Right renal pelvis (tissue), 4 donors: ENCODE data around the gene FAM131B. TPM values are rescaled to one million over a fixed set of nuclear protein-coding genes. Genes with fewer than 3 reads are reported as not detected.

Source experiments
- DNase-seq, 4 donors: peaks; one replicate each; pipeline ENCODE4 v3.0.0-alpha.2; 2013; ENCODE audit warnings: low read depth in 4 of 4, low spot score in 3 of 4, missing footprints in 1 of 4
- polyA plus RNA-seq, 4 donors: library from polyadenylated mRNA; unstranded; fragments of 120-200 nt; gene quantifications; one replicate each; pipeline ENCODE4 v1.2.1, GENCODE V29; 2013; ENCODE audit not compliant: insufficient read length in 4 of 4

FAM131B gene
- polyA plus RNA-seq, 4 donors, result 2.1 to 3.0 (median 2.5) TPM

DNA sequence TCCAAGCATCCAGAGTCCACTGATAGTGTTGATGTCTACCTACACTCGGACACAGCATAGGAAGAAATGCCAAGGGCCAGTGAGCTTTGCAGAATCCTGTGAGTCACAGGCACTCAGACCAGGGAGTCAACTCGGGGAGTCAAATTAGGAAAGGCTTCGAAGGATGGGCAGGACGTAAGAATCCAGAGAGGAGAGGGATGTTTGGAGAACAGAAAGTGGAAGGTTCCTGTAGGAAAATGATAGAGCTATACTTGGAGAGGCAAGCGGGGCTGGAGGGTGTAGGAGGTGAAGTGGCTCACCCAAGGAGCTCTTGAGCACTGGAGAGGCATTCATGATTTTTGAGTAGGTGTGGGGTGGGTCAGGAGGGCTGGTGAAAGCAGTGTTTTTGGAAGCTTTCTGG lies 21.6 kb upstream of the FAM131B start:
- no peak for DNase-seq

DNA sequence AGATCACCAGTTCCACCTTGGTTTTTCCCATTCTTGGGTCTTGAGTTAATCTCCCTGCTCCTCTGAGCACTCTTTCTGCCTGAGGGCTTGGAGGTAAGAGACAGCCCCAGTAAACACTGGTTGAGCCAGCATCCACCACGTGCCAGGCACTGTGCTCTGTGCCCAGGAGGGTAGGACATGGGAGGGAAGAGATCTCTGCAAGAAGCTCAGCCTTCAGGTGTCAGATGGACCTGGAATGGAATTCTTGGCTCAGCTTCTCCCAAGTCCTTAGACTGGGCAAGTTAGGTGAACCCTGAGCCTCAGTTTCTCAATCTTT lies 21.1 kb upstream of the FAM131B start:
- DNase-seq, result no peak

DNA sequence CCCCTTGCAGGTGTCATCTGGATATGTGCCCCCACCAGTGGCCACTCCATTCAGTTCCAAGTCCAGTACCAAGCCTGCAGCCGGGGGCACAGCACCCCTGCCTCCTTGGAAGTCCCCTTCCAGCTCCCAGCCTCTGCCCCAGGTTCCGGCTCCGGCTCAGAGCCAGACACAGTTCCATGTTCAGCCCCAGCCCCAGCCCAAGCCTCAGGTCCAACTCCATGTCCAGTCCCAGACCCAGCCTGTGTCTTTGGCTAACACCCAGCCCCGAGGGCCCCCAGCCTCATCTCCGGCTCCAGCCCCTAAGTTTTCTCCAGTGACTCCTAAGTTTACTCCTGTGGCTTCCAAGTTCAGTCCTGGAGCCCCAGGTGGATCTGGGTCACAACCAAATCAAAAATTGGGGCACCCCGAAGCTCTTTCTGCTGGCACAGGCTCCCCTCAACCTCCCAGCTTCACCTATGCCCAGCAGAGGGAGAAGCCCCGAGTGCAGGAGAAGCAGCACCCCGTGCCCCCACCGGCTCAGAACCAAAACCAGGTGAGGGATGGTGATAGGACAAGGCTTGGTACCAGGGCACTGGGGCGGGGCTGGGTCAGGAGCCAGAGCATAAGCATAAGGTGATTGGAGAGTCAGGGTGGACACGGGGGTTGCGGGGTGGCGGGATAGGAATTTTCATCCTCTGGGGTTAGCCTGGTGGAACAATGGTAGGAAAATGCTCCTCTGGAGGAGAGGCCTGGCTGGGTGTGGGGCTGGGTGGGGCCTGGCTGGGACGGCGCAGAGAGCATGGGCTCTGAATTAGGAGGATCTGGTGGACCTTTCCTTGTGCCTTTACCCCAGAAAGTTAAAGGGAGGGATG lies 20.5 kb upstream of the FAM131B start:
- DNase-seq, result no peak

DNA sequence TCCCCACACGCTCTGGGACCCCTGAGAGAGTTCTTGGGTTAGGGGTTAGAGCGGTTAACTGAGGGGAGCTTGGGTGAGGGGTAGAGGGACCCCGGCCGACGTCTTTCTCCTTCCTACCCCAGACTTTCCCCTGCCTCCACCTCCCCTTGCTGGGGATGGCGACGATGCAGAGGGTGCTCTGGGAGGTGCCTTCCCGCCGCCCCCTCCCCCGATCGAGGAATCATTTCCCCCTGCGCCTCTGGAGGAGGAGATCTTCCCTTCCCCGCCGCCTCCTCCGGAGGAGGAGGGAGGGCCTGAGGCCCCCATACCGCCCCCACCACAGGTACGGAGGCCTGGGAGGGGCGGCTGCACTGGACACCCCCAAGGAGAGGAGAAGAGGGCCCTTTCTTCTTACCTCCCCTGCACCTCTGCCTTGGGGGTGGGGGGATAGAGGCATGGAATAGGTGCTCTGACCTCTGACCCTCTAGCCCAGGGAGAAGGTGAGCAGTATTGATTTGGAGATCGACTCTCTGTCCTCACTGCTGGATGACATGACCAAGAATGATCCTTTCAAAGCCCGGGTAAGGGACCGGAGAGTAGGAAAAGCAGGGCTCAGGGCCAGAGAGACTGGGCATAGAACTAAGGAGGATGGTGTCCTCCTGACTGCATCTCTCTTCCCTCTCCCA lies 19.7 kb upstream of the FAM131B start:
- no peak for DNase-seq

DNA sequence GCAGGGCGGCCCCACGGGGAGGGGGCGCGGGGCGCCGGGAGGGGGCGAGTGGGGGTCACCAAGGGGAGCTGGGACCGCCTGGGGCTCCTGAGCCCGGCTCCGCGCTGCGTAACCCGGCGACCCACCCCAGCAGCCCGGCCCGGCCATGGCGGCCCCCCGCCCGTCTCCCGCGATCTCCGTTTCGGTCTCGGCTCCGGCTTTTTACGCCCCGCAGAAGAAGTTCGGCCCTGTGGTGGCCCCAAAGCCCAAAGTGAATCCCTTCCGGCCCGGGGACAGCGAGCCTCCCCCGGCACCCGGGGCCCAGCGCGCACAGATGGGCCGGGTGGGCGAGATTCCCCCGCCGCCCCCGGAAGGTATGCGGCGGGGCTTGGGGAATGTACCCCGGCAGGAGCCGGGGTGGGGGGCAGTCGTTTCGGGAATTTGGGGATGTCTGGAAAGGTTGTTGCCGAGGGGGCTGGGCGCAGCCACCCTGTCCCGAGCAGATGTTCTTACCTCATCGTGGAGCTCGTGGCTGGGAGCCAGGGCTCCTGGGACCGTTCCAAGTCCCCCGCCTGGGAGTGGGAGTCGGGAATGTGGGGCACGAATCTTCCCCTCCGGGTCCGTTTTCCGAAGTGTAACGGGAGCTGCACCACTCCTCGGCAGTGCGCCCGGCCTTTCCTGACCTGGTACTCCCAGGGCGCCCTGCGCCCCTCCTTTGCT lies 19.1 kb upstream of the FAM131B start:
- peak in 3 of 4 donors; percentile 47 to 65 (median 65) for DNase-seq

DNA sequence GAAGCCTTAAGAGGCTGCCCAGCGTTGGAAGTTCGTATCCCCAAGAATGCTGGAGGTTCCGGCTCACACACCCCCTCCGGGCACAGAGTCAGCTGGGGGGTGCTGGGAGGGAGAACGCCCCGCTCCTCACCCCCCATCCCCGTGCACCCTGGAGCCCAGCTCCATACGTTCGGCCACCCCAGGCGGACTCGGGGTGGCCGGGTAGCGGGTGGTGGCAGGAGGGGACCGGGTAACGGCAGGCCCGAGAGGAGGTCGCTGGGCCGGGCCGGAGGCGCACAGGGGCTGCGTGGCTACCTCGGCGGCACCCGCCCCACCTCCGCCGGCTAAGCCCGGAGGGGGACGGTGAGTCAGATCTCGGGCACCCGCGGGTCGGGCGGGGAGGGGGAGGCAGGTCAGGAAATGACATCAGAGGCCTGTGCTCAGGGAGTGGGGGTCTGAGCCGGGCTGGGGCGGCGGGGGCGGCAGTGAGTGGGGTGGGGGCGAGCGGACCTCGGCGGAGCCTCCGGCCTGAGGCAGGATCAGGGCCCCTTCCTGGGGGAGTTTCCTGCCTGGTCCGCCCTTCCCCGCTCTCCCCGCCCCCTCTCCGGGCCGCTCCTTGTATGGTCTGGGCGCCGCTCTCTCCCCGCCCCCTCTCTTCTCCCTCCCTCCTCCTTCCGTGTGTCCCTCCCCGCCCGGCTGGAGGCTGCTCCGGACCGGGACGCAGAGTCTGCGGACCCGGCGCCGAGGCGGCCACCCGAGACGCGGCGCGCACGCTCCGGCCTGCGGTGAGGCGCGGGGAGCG lies 18.3 kb upstream of the FAM131B start, which contains the start of gene ZYX:
ZYX (plus strand) TSS at position 700 of the 781 bp plus-strand sequence. CDS start 227 bp downstream, outside the sequence.
- peak; percentile 80 to 82 (median 82) for DNase-seq

DNA sequence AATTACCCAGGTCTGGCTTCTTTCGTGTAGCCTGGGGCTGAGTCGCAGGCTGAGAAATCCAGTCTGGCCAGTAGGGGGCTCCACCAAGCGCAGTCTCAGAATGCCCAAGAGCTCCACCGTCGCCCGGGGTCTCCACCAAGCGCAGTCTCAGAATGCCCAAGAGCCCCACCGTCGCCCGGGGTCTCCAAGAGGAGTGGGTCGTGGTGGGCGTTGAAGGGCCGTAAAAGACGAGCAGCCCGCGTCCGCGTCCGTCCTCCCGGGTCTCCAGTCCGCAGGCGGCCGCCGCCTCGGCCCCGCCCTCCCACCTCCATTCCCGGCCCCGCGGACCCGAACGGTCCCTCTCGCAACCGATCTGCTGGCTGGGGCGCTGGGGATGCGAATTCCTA lies 17.7 kb upstream of the FAM131B start:
- DNase-seq, result peak; percentile 83 to 93 (median 88)

DNA sequence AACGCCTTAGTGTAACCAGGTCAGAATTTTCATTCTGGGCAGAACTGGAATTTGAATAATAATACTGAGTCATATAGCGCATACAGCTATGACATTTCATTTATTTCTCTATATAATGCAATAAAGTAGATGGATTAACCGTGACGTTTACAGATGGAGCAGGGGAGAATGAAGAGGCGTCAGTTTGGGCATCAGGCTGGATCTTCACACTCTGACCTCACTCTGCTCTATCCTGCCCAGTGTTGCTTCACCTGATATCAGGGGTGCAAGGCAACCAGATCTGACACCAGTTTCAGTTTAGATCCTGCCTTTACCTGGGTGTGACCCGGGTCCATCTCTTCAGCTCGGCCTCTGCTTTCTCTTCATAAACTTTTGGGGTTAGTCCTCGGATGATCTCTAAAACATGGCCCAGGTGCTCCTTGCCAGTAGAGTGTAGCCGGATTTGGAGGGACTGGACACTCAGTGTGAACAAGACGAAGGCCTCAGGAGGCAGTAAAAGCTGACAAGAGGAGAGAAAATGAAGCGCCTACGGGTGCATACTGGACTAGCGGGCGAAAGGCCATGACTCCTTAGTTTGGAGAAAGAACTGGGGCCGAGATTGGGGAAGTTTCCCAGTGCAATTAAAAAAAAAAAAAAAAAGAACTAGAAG lies 17.2 kb upstream of the FAM131B start:
- DNase-seq, result no peak

DNA sequence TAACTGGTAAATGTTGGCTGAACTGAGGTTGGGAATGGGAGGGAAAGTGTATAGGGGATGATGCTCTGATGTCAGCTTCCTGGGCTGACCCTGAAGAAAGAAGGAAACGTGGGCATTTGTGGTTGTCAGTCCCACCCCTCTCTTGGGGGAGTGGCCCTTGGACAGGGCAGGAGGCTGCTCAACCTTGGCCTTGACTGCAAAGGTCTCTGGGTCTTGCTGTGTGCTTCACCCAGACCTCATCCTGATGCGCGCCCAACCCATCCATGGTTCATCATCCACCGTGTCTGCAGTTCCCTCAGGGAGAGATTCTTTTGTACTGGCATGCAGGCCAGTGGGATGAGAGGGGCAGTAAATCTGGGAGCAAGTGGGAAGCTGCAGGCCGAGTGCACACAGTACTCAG lies 13.9 kb upstream of the FAM131B start:
- no peak for DNase-seq

DNA sequence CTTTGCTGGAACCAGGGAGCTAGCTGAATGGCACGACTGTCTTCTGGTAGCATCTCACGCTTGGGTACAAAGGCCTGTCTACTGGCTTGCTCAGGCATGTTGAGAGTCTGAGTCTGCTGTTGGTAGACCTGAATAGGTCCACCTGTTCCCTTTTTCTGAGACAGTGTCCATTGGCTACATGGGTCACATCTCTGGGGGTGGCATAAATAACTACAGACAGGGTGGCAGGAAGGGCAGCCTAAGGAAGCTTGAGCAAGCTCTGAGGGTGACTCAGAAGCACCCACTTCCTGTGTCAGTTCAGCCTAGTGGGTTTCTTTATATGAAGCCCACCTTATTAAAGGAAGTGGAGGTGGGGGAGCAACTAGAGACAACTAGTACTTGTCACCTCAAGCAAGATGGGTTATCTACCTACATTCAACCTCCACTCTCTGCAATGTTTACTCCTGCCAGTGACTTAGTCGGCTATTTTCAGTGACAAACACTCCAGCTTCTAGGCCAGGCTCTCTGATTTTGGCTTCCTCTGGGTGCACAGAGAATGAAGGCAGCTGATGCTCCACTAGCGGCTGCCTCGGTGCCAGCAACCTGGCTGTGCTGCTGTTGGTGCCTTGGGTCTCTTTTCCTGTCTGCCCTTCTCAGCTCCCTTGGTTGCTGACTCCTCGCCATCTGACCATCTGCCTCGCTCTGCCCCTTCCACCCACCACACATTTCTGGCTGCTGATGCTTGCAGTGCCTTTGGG lies 13.0 kb upstream of the FAM131B start:
- DNase-seq, result no peak

DNA sequence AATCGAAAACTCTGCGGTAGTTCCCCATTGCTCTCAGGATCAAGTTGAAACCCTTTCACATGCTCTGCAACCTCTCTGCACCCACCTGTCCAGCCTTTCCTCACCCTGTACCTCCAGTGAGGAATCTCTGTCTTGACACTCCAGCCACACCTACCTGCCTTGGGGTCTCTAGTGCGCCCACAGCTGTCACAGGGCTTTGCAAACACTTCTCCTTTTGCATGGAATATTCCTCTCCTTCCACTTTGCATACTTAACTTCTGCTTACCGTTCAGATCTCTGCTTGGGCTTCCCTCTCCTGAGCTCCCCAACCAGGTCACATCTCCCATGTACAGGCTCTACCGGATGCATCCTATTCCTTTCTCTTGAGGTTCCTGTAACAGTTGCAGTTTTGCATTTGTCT lies 12.0 kb upstream of the FAM131B start:
- DNase-seq, result no peak

DNA sequence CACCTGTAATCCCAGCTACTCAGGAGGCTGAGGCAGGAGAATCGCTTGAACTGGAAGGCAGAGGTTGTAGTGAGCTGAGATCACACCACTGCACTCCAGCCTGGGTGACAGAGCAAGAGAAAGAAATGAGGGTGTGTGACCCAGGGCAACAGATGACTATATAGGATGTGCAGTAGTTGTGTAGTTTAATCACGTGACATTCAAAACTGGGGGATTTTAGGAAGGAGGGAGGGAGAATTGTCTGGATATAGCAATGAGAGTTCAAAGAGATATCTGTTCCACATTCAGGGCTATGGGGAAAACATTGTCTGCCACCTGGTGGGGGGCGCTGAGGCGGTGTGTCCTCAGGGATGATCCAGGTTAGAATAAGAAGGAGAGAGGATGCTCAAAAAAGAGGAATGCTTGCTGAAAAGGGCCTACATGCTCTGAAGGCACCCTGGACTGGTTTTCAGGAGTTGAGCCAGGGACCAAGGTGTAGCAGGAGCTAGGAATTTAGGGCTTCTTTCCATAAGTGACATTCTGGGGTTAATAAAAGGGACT lies 10.8 kb upstream of the FAM131B start:
- DNase-seq, result no peak

DNA sequence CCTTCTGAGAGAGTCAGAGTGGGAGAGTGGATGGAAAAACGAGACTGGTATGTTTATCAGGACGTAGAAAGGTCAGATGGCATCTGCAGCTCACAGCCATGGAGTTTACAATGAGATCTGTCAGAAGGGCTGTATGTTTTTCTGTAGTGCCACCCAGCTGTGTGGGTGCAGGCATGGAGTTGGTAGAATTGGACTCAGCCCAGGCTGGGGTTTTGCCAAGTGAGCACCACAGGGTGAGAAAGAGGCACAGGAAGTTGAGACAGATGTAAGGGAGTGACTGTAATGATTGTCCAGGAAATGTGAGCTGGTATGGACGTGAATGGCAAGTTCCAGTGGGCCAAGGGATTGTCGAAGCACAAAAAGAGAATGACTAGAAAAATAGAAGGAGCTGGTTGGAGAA lies 9.6 kb upstream of the FAM131B start:
- no peak for DNase-seq

DNA sequence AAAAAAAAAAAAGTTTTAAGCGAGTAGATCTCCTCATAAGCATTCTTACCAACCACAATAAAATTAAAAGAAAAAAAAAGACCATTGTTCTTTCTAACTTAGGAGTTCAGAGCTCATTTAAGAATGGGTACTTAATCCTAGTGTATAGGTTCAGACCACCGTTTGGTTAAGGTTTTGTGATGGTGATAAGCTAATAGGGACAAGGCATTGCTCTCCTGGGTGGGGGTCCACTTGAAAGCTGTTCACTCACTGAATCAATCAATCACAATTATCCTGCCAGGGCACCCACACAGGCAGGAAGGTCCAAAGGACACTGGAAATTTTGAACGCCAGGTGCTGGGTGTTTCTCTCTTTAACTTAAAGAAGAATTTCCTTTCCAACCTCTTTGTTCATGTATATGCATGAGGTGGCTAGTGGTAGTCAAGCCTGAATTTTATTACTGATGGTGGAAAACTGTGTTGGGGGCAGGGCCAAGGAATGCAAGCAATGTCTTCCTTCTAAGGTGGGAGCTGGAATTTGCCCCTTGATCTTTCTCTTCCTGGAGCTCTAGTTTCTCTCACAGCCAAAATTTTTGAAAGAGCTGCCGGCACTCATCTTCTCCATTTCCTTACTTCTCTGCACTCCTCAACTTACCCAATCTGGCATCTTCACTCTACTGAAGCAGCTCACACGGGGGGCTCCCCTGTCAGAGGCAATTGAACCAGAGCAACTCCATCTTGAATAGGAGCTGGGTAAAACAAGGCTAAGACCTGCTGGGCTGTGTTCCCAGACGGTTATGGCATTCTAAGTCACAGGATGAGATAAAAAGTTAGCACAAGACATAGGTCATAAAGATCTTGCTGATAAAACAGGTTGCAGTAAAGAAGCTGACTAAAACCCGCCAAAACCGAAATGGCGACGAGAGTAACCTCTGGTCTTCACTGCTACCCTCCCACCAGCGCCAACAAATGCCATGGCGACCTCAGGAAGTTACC lies 7.5 kb upstream of the FAM131B start:
- DNase-seq, result no peak

DNA sequence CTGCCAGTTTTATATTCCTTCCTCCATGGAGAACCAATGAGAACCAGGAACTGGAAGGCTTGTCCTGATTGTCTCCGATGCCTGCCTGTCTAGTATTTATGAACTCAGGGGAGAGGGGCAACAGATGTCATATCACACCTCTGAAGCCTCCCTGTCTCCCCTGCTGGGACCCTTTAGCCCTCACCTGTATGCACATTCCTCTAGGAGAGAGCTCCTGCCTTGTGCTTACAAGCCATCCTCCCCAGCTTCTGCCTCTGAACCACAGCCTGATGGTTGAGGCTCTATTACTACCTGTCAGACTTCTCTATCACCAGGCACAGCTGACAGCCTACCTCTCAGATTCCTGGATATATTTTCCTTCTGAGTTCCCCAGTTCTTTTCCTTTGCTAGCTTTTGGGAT lies 5.9 kb upstream of the FAM131B start:
- no peak for DNase-seq

DNA sequence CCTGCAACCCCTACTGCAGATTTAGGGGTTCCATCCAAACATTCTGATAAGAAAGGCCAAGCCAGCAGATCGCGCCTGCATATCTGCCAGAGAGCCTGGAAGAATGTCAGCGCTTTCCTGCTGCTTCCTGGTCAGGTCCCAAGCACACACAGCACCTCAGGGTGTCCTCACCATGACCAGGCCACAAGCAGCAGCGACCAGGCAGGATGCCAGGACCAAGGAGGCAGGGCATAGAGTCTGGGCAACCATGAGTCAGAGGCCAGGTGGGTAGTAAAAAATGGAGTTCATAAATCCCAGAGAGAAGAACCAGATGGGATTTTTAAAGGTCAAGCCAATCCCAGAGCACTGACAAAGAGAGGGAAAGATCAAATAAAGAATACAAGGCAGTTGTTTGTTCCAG lies 5.5 kb upstream of the FAM131B start:
- no peak for DNase-seq

DNA sequence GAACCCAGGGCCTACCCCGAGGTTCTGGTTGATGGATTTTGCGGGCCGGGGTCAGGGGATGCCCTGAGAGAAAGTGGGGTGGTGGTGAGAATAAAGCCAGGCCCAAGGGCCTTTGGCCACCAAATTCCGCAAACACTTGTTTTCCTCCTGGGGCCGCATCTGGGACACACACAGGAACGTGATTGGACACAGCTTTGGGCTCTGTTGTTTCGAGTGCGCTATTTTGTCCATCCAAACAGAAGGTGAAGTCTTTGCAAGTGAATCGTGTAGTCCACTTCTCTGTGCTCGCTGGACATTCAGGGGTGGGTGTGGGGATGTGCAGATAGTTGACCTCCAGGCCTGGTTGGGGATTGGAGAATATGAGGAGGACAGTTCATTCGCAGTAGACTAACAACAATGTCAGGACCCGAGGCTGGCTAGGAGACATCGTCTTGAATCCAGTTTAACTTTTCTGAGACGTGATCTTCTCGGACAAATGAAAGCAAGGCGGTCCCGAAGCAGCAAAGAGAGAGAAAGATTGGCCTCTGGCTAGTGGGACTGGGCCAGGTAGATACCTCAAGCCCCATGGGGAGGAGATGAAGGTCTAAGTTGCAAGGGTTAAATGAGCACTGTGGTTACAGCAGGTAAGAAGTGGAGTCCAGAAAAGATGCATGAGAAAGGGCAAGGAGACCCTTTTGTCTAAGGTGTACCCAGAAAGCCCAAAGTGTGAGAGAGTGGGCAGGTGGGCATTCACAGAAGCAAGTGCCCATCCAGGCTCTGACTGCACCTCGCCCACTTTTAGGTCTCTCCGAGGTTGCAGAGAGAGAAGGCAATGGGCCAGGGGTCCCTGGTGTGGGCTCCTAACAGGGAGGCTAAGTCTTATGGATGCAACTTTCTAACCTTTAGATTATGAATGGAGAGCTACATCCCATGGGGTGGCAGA lies 764 bp upstream of the FAM131B start:
- no peak for DNase-seq
